ENCODE results near the gene DRG1.
A peak's percentile ranks its signal among the peaks of the same experiment; 100 is the strongest.
"Not testable (repeated sequence)": the region's sequence is repeated elsewhere in the genome, so short reads cannot be mapped to it uniquely, and the experiment has no call there.

Gene DRG1, protein sequence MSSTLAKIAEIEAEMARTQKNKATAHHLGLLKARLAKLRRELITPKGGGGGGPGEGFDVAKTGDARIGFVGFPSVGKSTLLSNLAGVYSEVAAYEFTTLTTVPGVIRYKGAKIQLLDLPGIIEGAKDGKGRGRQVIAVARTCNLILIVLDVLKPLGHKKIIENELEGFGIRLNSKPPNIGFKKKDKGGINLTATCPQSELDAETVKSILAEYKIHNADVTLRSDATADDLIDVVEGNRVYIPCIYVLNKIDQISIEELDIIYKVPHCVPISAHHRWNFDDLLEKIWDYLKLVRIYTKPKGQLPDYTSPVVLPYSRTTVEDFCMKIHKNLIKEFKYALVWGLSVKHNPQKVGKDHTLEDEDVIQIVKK

DNA sequence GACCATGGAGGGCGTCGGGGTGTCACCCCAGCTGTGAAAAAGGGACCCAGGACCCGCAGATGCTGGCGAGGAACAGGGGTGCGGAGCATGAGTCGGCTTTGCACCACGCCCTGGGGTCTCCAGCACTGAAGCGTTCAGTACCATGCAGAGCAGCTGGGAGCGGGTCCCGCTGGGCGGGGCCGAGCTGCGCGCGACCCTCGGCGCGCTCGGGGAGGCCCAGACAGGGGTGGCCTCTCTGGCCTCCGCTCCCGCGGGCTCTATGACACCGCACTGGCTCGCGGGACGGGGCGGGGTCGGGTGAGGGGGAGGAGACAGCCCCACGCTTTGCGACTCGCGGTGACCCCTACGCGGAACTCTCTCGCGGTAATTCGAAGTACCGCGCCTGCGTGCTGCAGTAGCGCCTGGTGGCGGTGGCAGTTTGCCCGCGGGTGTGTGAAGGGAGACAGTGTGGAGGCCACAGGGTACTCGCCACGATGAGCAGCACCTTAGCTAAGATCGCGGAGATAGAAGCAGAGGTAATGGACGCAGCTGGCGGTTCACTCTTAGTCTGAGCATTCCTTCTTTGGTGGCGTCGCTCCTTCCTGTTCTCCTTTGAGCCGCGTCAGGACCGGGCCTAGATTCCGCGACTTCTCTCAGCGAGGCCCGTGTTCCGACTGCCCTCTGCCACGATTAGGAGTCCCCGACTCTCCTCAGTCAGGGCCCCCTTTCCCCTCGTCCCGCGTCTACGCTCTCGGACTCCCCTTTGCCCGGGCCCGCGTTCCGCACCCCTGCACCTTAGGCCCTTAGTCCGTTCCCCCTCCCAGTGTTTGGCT lies at the start of gene DRG1:
Gene DRG1 (plus strand): TSS at position 394 of the 812 bp plus-strand sequence. CDS start 80 bp downstream, at position 474.
- DNase-seq (ENCODE audit: low read depth in 2 of 2), result peak; percentile 97

DNA sequence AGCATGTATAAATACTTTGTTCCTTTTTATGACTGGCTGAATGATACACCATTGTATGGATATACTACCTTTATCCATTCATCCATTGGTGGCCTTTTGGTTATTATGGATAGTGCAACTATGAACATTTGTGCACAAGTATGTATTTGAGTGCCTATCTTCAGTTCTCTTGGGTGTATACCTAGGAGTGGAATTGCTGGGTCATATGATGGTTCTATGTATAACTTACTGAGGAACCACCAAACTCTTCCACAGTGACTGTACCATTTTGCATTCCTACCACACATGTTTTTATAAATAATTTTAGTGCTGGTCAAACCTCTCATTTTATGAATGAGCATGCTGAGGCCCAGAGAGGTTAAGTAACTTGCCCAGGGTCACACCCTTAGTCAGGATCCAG lies 49.4 kb upstream of the DRG1 start:
- no peak for DNase-seq (ENCODE audit: low read depth in 2 of 2)

DNA sequence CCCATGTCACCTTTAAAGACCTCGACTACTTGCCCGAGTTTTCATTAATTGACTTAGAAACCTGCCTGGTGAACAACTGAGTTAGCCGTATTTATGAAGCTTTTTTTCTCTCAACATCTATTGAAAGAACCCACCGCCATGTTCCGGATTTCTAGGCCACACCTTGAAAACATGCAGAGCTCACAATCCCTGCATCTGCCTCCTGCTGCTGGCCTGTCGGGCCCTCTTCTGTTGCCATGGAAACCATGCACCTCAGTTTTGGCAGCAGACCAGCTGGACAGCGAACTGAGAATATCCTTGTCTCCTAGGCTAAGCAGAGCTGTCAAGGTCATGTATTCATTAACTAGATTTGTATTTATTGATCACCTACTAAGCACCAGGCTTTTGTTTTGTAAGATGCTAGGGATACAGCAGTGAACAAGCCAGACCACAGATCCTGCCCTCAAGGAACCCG lies 49.0 kb upstream of the DRG1 start:
- DNase-seq (ENCODE audit: low read depth in 2 of 2), result no peak

DNA sequence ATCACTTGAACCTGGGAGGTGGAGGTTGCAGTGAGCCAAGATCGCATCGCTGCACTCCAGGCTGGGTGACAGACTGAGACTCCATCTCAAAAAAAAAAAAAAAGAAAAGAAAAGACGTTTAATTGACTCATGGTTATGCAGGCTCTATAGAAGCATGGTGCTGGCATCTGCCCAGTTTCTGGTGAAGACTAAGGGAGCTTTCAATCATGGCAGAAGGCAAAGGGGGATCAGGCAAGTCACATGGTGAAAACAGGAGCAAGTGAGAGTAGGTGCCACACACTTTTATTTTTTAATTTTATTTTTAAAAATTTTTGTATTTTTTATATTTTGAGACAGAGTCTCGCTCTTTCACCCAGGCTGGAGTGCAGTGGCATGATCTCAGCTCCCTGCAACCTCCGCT lies 44.9 kb upstream of the DRG1 start:
- no peak for DNase-seq (ENCODE audit: low read depth in 2 of 2)

DNA sequence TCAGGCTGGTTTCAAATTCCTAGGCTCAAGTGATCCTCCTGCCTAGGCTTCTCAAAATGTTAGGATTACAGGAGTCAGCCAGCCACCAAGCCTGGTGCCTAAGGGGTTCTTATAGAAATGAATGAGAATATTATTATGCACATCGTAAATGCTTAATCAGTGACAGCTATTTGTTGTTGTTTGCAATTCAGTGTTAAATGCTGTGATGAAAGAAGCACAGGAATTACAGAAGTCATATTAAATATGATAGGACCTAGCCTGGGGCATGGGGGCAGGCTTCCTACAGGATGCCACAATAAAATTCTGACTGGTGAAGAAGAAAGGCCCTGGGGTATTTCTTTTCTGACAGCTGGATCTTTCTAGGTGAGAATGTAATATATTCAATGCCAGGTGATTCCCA lies 39.4 kb upstream of the DRG1 start:
- no peak for DNase-seq (ENCODE audit: low read depth in 2 of 2)

DNA sequence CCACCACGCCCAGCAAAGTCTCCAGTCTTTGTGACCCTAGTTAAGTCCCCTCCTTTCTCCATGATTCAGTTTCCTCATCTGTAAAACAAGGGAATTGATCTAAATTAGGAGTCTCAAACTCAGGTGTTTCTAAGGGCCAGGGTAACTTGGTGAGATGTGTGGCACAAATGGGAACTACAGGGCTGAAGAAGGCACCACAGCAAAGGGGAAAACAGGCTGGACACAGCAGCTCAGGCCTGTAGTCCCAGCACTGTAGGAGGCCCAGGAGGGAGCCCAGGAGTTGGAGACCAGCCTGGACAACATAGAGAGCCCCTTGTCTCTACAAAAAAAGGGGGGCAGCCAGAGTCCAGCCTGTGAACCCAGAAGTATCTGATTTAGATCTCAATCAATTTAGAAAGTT lies 37.7 kb upstream of the DRG1 start:
- no peak for DNase-seq (ENCODE audit: low read depth in 2 of 2)

DNA sequence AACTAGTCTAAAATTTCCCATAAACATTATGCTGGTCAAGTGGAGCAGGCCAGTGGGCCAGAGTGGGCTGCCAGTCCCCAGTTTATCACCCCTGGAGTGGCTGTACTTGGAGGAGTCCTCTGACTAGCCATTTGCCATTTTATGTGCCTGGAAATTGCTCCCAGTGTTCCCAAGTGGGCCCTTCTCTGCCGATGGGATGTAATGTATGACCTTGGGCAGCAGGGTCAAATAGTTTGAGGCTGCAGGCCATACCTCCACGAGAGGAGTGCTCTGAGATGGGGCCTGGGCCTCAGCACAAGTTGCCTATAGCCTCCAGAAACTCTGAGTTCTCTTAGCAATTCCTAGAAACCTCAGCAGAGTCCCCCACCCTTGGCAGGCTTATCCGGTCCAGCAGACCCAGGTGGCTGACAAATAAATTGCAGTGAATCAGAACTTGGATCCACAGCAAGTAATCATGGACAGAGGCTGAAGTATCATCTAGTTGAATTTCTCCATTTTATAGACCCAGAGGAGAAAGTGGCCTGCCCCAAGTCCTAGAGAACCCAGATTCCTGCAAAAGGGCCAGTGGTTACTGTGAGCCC lies 35.4 kb upstream of the DRG1 start:
- DNase-seq (ENCODE audit: low read depth in 2 of 2), result no peak

DNA sequence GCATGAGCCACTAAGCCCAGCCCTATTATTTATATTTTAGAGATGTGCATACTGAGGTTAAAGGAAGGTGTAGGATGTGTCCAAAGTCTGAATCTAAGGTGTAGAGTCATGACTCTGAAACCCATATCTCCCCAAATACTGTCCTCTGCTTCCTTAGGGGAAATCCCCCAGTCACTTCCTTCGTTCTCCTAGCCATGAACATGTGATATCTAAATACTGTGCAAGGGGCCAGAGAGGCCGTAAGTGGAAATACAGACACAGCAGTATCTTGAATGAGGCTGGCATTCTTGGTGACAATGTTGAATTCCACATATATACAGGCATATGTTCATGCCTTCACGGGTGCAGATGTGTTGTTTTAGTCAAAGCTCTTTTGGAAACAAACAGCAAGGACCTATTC lies 32.0 kb upstream of the DRG1 start:
- DNase-seq (ENCODE audit: low read depth in 2 of 2), result no peak

DNA sequence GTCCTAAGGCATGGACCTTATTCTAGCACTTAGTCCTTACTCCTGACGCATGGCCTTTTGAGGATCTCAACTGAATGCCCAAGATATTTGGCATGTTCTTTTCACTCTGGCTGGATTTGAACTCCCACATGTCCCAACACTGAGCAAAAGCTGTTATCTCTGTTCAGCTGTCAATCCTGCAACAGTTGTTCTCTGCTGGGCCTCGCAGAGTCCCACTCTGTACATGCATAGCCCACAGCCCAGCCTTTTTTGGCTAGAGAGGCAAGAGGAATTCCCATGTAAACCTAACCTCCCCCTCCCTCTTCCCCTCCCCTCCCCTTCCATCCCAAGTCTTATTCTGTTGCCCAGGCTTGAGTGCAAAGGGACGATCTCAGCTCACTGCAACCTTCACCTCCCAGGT lies 21.8 kb upstream of the DRG1 start:
- no peak for DNase-seq (ENCODE audit: low read depth in 2 of 2)

DNA sequence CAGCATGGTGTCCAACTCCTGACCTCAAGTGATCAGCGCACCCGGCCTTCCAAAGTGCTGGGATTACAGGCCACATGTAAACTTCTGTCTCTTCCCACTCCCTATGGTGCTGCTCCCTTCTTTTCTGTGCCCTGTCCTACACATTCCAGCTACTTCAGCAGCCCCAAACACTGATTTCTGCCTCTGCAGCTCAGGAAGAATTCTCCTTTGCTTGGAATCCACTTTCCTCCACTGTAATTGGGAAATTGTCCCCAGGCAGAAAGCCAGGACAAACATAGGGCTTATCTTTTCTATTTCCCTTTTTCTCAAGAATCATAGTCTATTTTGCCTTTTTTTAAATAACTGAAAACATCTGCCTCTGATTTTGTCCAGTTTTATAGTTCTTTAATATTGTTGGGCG lies 21.3 kb upstream of the DRG1 start:
- DNase-seq (ENCODE audit: low read depth in 2 of 2), result no peak

DNA sequence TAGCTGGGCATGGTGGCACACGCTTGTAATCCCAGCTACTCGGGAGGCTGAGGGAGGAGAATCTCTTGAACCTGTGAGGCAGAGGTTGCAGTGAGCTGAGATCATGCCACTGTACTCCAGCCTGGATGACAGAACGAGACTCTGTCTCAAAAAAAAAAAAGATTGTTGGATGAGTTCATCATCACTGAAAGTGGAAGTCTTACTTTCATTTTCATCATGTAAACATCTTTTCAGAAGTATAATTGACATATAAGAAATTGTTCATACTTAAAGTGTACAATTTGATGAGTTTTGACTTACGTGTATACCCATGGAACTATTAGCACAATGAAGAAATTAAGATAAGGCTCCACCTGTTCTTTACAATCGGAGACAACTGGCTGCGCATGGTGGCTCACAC lies 20.8 kb upstream of the DRG1 start:
- not testable (repeated sequence) for DNase-seq (ENCODE audit: low read depth in 2 of 2)

DNA sequence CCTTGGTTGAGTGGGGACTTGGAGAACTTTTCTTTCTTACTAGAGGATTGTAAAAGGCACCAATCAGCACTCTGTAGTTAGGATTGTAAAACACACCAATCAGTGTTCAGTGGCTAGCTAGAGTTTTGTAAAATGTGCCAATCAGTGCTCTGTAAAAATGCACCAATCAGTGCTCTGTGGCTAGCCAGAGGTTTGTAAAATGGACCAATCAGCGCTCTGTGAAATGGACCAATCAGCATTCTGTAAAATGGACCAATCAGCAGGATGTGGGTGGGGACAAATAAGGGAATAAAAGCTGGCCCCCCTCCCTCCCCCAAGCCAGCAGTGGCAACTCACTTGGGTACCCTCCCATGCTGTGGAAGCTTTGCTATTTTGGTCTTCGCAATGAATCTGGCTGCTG lies 5.5 kb upstream of the DRG1 start:
- DNase-seq (ENCODE audit: low read depth in 2 of 2), result no peak

DNA sequence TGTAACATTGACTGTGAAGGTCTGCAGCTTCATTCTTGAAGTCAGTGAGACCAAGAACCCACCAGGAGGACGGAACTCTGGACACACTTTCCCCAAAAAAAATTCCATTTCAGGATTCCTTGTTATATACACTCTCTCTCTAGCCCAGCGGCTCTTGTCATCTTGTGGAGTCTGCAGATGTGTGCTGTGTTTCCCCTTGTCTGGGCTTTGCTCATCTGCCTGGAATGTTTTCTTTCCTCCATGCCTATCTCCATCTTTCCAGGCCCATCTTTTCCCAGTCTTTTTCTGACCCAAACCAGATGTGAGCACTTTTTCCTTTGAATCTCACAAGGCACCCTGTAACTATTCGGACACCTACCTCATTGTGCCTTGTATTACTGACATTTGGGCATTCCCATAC lies 5.1 kb upstream of the DRG1 start:
- DNase-seq (ENCODE audit: low read depth in 2 of 2), result no peak

DNA sequence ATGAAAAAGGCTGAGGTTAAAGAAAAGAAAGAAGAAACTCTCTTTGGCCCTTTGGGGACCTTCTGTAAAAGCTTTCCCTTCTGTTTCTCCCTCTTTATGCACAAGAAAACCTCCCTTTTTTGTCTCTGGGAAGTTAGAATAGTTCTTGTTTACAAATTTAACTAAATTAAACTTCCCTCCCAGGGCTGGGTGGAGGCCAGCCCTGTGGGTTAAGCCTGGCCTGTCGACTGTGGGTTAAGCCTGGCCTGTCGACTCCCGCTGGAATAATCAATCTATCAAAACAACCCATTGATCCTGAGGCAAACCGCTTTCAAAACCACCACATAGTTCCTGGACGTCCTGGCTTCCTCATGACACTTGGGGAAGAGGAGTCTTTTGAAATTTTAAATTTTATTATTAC lies 1.2 kb upstream of the DRG1 start:
- DNase-seq (ENCODE audit: low read depth in 2 of 2), result no peak

DNA sequence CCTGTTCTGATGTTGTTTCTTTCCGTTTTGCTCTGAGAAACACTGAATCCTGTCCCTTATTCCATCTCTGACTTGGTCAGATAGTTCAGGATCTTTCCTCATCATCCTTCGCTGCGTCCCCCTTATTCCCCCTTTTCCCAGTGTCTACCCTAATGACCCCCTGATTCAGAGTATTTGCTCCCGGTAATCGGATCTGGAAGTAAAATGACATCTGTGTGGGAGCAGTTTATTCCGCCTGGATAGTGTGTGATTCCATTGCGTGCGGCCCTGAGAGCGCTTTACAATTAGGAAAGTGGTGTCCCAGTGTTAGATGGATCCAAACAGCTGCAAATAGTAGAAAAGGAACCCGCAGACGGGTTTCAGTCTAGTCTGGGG lies 606 bp downstream of the DRG1 start:
- DNase-seq (ENCODE audit: low read depth in 2 of 2), result no peak

DNA sequence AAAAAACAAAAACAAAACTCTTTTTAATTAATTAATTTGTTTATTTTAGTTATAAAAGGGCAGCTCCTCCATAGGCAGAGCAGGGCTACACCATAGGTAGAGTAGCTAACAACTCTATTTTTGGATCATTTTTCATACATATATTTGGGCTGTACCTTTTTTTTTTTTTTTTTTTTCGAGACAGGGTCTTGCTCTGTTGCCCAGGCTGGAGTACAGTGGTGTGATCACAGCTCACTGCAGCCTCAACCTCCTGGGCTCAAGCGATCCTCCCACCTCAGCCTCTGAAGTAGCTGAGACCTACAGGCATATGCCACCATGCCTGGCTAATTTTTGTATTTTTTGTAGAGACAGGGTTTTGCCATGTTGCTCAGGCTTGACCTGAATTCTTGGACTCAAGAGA lies 2.9 kb downstream of the DRG1 start:
- DNase-seq (ENCODE audit: low read depth in 2 of 2), result not testable (repeated sequence)

DNA sequence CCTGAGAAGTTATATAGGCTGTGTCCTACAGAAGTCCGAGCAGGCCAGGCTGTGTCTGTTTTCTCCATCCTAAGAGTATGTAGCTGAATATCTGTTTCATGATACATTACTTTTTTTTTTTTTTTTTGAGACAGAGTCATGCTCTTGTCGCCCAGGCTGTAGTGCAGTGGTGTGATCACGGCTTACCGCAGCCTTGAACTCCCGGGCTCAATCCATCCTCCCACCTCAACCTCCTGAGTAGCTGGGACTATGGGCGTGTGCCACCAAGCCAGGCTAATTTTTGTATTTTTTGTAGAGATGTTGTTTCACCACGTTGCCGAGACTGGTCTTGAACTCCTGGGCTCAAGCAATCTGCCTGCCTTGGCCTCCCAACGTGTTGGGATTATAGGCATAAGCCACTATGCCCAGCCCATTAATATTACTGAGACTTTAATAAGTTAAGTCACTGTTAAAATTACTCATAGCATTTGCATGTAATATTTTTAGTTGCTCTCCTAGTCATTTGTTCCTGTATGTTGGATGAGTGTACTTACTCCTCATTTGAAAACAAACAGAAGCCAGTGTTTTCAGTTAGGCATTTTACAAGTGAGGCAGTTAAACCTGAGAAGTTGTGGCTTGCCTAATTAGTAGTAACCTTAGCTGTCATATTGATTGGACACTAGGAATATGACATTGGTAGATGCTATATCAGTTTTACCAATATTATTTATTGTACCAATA lies 26.1 kb downstream of the DRG1 start:
- no peak for DNase-seq (ENCODE audit: low read depth in 2 of 2)

DNA sequence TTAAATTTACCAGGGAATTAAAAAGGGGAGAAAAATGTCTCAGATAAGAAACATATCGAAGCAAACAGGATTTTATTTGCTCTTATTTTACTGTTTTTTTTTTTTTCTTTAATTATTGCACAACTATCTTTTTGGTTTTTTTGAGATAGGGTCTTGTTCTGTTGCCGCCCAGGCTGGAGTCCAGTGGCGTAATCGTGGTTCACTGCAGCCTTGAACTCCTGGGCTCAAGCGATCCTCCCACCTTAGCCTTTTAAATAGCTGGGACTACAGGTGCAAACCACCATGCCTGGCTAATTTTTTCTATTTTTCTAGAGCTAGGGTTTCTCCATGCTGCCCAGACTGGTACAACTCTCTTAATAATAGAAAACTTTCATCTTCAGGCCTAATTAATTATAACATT lies 32.5 kb downstream of the DRG1 start:
- DNase-seq (ENCODE audit: low read depth in 2 of 2), result no peak

DNA sequence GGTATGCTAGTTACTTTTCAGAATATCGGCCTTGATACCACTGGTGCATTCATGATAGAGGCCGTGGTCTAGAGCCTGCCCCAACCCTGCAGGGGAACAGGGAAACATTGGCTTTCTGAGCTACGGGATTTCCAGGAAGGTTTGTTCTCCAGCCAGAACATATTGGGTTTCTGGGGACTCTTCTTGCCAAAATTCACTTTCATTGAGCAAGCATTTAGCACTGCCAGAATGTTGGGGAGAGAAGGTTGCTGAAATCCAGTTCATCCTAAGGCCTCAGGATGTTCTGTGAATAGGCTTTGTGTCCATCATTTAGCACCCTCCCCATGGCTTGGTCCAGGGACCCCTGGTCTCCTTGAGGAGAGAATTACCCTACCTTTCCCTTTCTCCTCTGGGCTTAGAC lies 36.7 kb downstream of the DRG1 start:
- DNase-seq (ENCODE audit: low read depth in 2 of 2), result no peak

DNA sequence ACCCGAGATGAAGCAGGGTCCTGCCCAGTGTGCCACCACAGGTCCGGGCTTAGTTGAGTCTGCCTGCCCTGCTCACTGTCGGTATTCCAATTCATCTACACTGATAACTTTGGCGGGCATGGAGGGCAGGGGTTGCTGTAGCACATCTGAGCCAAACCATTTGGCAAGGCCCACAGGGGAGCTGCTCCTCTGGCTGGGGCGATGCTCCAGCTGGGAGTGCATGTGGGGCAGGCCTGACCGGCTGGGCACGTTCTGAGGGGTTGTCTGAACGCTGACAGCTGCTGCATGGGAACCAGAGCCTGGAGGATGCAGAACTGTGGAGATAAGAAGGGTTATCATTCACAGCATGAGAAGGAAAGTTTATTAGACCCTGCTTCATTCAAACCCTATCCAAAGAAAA lies 40.4 kb downstream of the DRG1 start:
- no peak for DNase-seq (ENCODE audit: low read depth in 2 of 2)

DNA sequence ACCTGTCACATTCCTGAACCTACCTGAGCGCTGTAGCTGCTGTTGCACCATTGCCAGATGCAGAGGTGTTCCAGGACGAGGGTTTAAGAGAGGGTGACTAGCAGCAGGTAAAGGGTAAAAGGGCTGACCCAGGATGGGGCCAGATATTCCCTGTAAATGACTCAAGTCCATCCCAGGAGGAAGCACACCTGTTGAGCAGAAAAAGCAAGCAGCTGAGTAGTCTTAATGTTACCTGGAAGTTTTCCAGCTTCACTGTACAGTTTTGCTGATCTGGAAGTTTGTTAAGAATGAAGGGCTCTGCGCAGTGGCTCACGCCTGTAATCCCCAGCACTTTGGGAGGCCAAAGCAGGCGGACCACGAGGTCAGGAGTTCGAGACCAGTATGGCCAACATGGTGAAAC lies 41.3 kb downstream of the DRG1 start:
- DNase-seq (ENCODE audit: low read depth in 2 of 2), result no peak

DNA sequence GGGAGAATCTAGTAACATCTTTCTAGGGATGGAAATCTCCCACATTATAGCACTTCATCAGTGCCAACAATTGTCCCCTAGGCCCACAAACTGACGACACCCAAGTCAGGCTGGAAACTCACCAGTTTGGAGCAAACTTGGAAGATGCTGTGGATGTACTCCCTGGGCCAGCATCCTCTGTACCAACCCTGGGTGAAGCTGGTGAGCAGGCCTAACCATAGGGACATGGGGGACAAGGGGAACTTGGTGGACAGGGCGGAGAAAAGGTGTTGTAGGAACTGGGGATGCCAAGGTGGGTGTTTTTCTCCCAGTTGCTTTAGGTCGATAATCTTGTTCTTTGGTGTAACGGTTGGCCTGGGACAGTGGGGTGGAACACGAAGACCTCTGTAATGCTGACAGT lies 42.2 kb downstream of the DRG1 start:
- no peak for DNase-seq (ENCODE audit: low read depth in 2 of 2)

Measured in activated CD4-positive, alpha-beta T cell treated with anti-CD3 and anti-CD28 coated beads for 24 hours (primary cell).